HG03196 (cell line): ENCODE measurements around the gene UGT2B17.
"Not testable (repeated sequence)": the region's sequence is repeated elsewhere in the genome, so short reads cannot be mapped to it uniquely, and the experiment has no call there.

Experiments used
- ATAC-seq: cut with Tn5 transposase; IDR thresholded peaks from one replicate; pipeline ENCODE4 v1.9.1; 2021; ENCODE audit not compliant: unreplicated experiment

Gene UGT2B17

DNA sequence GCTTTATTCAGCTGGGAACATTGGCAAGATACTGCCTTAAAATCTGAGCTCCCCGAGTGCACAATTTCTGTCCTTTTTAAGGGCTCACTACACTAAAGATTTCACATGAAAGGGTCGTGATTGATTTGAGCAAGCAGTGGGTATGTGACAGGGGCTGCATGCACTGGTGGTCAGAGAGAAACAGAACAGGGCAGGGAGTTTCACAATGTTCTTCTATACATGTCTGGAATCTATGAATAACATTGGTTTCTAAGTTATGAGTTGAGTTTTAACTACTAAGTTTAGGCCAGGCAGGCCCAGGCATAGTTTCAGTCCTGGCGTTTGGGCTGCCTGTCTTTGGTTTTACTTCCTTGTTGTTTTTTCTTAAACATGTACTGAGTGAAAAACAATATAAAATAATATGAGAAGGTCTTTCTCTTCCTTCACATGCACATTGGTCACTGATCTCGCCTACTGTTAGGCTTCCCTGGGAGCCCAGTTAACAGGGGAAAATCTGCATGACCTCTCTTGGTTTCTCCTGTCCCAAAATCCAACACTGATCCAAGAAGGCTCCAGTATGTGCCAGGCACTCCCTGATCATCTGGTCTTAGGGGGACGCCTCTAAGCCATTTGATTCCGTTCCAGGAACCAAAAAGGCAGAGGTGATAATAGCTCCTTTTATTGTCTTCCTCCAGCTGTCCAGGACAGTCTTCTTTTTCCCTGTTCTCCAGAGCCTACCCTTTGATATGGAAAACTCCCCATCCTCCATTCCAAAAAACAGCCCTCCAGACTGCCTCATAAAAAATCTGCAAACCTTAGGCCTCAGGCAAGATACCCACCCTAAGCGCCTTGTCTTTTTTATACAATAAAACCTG lies at the start of gene UGT2B17:
TSS of gene UGT2B17 (minus strand) at position 51 of the 854 bp plus-strand sequence. CDS start 7,838 bp downstream, outside the sequence.
- ATAC-seq: peak; percentile 84

DNA sequence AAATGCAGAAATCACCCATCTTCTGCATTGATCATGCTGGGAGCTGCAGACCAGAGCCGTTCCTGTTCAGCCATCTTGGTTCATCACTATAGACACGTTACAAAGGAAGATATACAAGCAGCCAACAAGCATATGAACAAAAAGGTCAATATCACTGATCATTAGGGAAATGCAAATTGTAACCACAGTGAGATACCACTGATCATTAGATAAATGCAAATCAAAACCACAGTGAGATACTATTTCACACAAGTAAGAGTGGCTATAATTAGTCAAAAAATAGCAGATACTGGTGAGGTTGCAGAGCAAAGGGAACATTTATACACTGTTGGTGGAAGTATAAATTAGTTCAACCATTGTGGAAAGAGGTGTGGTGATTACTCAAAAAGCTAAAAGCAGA lies 46.6 kb upstream of the UGT2B17 start:
- ATAC-seq: not testable (repeated sequence)

DNA sequence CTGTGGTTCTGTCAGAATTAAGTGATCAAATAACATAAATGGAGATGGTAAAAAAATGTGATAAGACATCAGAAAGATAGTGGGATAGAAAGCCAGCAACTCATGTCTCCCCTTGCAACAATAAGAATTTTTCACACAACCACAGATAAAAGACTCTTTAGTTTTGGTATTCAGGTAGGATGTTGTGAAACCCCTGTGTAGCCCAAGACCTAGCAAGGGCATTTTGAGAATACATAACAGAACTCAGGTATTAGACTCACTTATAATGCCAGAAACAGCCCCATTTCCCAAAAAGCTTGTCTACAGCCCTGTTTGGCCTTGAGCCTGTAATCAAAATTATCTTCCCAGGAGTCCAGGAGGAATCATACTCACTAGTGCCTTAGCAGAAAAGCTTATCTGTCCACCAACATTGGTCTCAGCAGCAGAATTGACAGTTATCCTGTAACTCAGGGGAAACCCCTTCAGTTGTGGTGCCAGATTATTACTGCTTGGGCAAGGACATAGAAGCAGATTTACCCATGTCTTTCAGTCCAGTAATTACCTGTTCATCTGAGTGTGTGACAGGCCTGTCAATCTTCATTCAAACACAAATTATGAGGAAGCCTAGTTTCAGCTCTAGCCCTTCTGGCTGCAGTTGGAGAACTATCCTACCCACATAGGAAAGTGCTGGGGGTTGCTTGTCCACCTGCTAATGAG lies 41.0 kb upstream of the UGT2B17 start:
- ATAC-seq: peak; percentile 78

DNA sequence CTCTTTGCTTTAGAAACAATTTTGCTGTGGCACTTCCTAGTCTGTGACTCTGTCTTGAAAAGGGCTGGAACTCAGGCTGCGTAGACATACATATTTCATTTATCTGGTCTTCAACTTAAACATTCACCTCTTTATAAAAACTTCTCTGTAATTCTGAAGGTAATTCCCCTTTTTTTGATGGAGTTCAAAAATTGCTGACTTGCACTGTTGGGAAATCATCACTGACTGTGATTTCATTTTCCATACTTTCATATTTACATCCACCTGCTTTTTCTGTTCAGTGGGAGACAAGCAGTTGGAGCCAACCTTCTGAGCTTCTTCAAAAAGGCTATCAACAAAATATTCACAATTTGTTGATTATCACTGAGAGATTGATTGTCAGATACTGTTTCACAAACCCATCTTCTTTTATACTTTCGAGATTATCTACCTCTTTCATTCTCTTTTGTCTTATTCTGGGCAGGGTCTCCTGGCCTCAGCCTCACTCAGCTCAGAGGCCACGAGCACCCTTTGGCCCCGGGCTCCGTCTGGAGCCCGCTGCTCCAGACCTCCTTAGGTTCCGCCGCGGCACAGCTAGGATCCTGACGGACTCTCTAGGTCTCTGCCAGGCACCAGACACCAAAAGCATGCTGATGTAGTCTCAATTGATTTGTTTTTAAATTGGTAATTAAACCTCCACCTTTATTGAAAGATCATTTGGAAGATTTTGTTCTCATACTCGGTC lies 39.7 kb upstream of the UGT2B17 start:
- ATAC-seq: no peak

DNA sequence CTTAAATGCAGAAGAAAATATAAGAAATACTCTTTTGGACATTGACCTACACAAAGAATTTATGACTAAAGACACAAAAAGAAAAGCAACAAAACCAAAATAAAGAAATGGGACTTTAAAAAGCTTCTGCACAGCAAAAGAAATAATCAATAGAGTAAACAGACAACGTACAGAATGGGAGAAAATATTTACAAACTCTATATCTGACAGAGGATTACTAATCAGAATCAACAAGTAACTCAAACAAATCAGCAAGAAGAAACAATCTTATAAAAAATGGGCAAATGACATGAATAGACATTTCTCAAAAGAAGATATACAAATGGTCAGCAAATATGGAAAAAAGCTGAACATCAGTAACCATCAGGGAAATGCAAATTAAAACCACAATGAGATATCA lies 37.6 kb upstream of the UGT2B17 start:
- no peak for ATAC-seq

DNA sequence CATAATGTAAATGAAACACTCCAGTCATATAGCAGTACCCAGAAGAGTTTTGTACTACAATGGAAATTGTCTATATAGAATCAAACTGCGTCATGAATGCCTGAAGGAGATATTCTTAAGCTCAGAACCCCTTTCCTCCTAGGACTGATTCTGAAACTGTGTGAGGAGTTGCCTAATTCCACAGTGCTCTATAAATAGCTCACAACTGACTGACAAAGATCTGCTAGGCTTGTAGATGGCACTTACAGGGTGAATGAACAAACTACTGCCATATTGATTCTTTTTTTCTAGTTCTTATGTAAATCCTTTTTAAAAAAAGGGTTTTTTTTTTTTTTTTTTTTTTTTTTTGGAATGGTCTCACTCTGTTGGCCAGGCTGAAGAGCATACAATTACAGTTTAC lies 30.1 kb upstream of the UGT2B17 start:
- no peak for ATAC-seq

DNA sequence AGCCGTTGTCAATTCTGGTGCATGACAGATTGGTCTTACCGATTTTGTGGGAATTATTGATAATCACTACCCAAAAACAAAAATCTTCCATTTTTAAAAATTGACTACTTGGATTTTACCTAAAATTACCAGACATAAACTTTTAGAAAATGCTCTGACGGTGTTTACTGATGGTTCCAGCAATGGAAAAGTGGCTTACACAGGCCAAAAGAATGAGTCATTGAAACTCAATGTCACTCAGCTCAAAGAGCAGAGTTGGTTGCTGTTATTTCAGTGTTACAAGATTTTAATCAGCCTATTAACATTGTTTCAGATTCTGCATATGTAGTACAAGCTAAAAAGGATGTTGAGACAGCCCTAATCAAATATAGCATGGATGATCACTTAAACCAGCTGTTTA lies 23.0 kb upstream of the UGT2B17 start:
- ATAC-seq: no peak

DNA sequence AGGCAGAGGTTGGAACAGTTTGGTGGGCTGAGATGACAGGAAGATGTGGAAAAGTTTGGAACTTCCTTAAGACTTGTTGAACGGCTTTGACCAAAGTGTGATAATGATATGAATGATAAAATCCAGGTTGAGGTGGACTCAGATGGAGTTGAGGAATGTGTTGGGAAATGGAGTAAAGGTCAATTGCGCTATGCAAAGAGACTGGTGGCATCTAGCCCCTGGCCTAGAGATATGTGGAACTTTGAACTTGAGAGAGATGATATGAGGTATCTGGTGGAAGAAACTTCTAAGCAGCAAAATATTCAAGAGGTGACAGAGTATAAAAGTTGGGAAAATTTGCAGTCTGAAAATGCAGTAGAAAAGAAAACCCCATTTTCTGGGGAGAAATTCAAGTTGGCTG lies 21.4 kb upstream of the UGT2B17 start:
- no peak for ATAC-seq

DNA sequence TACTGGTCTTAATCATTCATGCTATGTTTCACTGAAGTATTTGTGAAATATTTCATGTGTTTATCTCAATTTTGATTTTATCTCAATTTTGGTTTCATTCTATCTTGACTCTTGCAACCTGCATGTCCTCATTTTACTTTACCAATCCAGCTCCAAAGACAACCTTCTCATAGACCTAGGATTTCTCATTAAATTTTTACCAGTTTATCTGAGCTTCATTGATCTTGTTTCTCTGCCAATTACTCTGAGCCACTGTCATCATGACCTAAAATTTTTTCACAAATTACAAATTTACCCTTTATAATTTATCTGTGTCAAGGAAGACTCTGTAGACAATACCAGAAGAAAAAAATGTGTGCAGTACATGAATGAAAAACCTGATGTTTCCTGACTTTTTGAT lies 18.6 kb upstream of the UGT2B17 start:
- ATAC-seq: no peak

DNA sequence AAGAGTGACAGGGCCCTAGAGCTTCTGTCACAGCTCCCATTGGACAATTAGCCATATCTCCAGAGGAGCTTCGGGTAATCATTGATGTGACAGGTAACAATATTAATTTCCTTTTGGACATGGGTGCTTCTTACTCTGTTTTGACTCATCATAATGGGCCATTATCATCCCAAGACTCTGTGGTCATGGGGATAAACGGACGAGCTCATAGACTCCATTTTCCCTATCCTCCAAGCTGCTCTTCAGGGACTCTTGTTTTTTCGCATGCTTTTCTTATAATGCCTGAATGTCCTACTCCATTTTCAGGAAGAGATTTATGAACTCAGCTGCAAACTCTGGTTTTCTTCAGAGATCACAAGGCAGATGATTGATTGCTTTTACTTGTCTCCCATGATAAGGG lies 17.0 kb upstream of the UGT2B17 start:
- ATAC-seq: no peak

DNA sequence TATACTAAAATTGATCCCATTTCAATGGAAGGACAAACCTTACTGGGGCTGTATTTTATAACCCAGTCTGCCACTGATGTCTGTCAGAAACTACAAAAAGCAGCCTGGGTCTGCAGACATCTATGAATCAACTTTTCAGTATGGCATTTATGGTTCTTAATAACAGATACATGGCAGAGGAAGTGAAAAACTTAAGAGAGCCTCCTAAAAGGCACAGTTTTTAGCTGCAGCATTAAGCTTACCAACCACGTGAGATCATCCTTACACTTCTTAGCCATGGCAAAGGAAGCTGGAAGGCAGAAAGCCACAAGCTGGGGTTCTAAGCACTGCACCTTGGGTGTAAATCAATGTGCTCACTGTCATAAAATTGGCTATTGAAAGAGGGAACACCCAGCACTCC lies 16.6 kb upstream of the UGT2B17 start:
- no peak for ATAC-seq

DNA sequence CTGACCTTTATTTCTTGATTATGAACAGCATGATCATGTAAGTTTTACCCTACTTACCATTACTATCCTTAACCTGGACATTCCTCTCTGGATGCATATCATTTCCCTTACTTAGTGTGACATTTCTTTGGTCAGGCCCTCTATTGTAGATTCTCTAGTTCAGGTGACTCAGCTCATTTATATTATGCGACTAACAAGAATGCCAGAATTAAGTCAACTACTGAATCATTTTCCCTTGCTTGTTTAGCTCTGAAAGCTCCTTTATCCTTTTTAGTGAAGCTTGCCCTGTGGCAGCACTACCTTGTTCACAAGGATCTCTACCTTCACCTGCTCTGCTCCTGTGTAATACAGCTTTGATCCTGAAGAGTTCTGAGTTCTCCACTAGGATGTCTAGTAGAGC lies 15.1 kb upstream of the UGT2B17 start:
- ATAC-seq: no peak

DNA sequence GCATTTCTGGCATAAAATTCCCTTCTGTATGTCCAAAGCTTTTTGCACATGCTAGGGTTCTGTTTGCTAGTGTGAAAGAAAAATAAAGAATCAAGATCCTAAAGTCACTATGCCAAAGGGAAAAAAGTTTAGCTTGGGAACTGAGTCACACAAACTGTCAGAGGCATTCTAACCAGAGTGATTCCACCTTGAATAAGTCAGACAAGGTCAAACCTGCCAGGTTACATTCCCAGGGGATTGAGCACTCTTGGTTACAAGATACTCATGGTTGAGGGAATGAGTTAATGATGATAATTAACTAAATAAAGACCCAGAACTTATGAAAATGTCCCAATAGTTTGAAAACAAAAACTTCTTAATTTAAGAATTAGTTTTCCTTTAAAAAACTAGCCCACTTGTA lies 13.7 kb upstream of the UGT2B17 start:
- ATAC-seq: no peak

DNA sequence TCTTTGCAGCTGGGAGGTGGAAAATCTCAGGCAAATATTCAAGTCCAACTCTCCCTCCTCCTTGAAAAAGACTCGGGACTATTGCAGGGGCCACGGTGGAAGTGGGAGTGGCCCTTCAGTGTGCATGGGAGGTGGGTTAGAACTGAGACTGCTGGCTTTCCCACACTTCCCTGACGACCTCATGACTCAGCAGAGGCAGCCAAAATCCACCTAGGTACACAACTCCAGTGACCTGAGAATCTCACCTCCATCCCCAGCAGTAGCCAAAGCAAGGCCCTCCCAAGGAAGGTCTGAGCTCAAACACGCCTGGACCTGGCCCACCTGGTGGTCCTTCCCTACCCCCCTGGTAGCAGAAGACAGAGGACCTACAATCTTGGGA lies 6.2 kb upstream of the UGT2B17 start:
- ATAC-seq: no peak

DNA sequence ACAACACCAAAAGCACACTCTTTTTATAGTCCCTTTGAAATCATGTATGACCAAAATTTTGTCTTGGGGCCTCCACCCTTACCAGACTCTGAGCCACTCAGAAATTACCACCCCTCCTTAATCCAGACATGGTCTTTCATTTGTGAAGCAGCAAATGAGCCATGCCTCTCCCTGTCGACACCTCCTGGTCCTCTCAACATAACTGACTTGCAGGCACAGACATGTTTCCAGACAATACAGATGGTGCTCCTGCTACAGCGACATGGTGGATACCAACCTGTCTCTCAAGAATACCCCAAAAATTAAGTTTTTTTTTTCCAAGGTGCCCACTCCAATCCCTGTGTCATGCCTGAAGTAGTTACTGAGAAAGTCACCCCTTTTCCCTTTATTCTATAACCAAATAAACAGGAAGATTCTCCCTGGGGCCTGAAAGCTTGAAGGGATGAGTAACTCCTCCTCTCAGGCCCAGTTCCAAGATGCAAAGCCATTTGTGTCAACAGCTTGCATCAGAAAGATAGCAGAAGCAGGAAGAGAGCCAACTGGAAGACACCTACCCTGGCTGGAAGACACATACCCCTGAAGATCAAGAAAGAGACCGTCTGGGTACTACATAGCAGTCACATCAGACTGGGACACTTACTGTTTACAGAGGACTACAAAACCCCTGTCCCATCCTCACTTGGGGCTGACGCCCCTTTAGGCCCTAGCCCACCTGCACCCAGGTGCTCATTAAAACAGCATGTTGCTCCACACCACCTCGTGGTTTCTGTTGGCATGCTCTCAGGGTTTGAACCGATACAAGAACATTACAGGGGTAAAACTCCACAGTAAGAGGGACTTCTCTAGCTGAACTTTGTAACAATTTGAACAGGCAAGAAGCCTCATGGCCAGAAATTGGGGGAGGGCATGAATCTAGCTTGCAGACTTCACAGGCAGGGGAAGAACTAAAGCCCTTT lies 5.5 kb upstream of the UGT2B17 start:
- ATAC-seq: no peak

DNA sequence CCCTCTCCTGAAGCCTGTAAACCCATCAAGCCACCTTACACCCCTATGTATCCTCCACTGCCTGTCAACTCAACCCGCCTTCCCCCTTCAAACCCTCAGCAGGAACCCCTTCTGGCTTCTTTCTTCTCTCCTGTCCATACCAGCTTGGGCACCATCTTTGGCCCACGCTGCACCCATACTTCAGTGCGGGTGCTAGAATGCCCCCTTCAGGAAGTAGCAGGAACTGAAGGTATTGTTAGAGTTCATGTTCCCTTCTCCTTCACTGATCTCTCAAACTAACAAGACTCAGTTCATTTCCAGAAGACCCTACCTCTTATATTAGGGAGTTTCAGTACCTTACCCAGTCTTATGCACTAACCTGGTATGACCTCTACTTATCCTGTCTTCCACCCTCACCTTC lies 1.5 kb upstream of the UGT2B17 start:
- ATAC-seq: no peak

DNA sequence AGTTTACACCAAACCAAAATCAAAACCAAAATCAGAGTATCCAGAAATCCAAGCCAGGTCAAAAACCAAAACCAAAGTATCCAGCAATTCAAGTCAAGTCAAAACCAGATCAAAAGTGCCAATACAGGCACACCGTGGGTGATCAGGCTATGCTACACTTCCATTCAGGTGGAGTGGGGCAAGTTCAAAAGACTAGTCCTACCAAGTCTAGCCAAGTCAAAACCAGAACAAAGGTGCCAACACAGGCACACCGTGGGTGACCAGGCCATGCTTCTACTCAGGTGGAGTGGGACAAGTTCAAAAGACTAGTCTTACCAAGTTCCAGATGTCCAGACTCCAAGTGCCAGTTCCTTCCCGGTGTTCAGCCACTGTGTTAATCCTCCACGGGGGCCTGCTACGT lies 486 bp downstream of the UGT2B17 start:
- ATAC-seq: not testable (repeated sequence)

DNA sequence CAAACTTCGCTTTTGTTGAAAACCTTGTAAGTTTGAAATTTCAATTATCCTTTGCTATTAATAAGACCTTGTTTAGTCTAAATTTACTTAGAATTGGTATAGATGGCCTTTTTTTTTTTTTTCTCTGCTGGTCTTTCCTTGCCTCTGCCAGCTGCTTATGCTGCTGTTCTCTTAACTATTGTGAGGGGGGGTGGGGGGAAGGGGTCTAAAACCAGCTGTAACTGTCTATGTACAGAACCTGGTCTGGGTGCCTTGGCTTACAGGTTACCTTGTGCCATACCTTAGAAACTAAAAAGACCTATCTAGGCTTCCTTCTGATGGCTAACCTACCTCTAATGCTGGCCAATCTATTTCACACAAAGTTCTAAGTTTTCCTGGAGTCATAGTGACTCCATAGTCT lies 1.0 kb downstream of the UGT2B17 start:
- no peak for ATAC-seq

DNA sequence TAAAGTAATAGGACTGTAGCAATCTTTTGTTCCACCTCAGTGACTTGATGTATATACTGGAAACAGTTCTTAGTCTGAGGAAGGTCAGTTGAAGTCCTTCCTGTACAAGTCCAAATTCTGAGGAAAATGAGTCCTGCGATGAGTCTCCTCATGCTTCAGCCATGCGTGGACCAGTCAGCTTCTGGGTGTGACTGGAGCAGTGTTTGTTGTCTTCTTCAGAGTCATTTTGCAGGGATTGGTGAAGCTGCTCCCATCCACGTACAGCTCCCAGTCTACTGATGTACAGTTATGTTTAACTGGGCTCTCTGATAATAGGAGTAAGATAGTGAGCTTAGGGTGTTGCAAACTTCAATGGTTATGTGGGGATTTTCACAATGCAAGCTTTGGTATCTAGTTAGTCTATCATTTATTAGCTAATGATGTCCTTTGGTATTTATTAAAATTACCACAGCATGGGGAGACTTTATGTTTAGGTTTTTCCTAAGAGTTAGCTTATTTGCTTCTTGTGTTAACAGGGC lies 3.4 kb downstream of the UGT2B17 start:
- no peak for ATAC-seq

DNA sequence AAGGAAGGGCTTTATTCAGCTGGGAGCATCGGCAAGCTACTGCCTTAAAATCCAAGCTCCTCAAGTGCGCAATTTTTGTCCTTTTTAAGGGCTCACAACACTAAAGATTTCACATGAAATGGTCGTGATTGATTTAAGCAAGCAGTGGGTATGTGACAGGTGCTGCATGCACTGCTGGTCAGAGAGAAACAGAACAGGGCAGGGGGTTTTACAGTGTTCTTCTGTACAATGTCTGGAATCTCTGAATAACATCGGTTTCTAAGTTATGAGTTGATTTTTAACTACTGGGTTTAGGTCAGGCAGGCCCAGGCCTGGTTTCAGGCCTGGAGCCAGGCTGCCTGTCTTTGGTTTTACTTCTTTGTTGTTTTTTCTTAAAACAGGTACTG lies 6.0 kb downstream of the UGT2B17 start:
- ATAC-seq: no peak
